IMR-90 (cell line): Measurements from ENCODE around the gene PITPNM2. TPM values are rescaled to one million over a fixed set of nuclear protein-coding genes. Genes with fewer than 3 reads are reported as not detected.

Experiments used
- ATAC-seq: fragments of 200-7000 bp; cut with Tn5 transposase; 2 replicates; pipeline ENCODE4 v1.9.1; 2020; ENCODE audit warnings: low read depth, mild to moderate bottlenecking, moderate library complexity
- BruUV-seq: library from RNA; stranded (reverse); fragments of 400-500 nt; replicated peaks from 2 replicates; lab custom pipeline; 2021; lab: Mats Ljungman, UMichigan
- CTCF ChIA-PET: fragments of 300-600 bp; formaldehyde crosslinking; extraction: SDS; loops from one replicate; lab custom pipeline; 2021; ENCODE audit warnings: antibody characterized with exemption; lab: Yijun Ruan, JAX
- POLR2A ChIA-PET: fragments of 300-600 bp; sonication (Branson Sonifier 250); formaldehyde crosslinking; loops from one replicate; lab custom pipeline; 2022; ENCODE audit warnings: antibody characterized with exemption; ENCODE audit not compliant: unreplicated experiment; lab: Charles Lee
- DNase-seq: peaks from one replicate; pipeline ENCODE4 v3.0.0; 2013
- H2AFZ ChIP-seq: replicated peaks from 2 replicates; pipeline ENCODE3; 2013; ENCODE audit warnings: low read length, mild to moderate bottlenecking; ENCODE audit not compliant: poor library complexity
- H2AK5ac ChIP-seq: 2 replicates; pipeline ENCODE4 v1.6.1; 2013; ENCODE audit warnings: low read depth, low read length, inconsistent platforms
- H2AK9ac ChIP-seq: replicated peaks from 2 replicates; pipeline ENCODE3; 2013; ENCODE audit warnings: mild to moderate bottlenecking, low read depth, low read length, moderate library complexity; ENCODE audit not compliant: poor library complexity
- H2BK120ac ChIP-seq: 2 replicates; pipeline ENCODE4 v1.6.1; 2013; ENCODE audit warnings: low read depth, low read length, inconsistent platforms
- H2BK15ac ChIP-seq: 3 replicates; pipeline ENCODE4 v1.6.1; 2013; ENCODE audit warnings: low read depth, low read length, inconsistent platforms
- H2BK20ac ChIP-seq: 2 replicates; pipeline ENCODE4 v1.6.1; 2013; ENCODE audit warnings: low read depth, mild to moderate bottlenecking, inconsistent platforms, low read length, moderate library complexity
- H2BK5ac ChIP-seq: 2 replicates; pipeline ENCODE4 v1.6.1; 2013; ENCODE audit warnings: mild to moderate bottlenecking, low read depth, low read length, inconsistent platforms; ENCODE audit not compliant: poor library complexity, severe bottlenecking
- H3K14ac ChIP-seq: replicated peaks from 2 replicates; pipeline ENCODE4 v1.6.1; 2013; ENCODE audit warnings: low read depth, low read length, inconsistent platforms
- H3K18ac ChIP-seq: 2 replicates; pipeline ENCODE4 v1.6.1; 2013; ENCODE audit warnings: low read depth, low read length, control low read depth
- H3K23ac ChIP-seq: 2 replicates; pipeline ENCODE4 v1.6.1; 2013; ENCODE audit warnings: low read depth, low read length, inconsistent platforms
- H3K27ac ChIP-seq: 2 replicates; pipeline ENCODE4 v1.5.1; 2013; ENCODE audit warnings: mild to moderate bottlenecking, control low read depth, low read length; ENCODE audit not compliant: insufficient read depth
- H3K27me3 ChIP-seq: 2 replicates; pipeline ENCODE4 v1.6.1; 2013; ENCODE audit warnings: low read length; ENCODE audit not compliant: control insufficient read depth, insufficient read depth
- H3K36me3 ChIP-seq: 2 replicates; pipeline ENCODE4 v1.6.1; 2013; ENCODE audit warnings: low read length, mixed read lengths; ENCODE audit not compliant: control insufficient read depth, insufficient read depth
- H3K4ac ChIP-seq: 2 replicates; pipeline ENCODE4 v1.6.1; 2013; ENCODE audit warnings: low read depth, low read length, inconsistent platforms
- H3K4me1 ChIP-seq: 2 replicates; pipeline ENCODE4 v1.6.1; 2013; ENCODE audit warnings: low read length, mixed read lengths; ENCODE audit not compliant: control insufficient read depth, insufficient read depth
- H3K4me2 ChIP-seq: 2 replicates; pipeline ENCODE4 v1.6.1; 2013; ENCODE audit warnings: low read depth, mild to moderate bottlenecking, control low read depth, low read length, moderate library complexity
- H3K4me3 ChIP-seq: 2 replicates; pipeline ENCODE4 v1.5.1; 2013; ENCODE audit warnings: low read depth, mild to moderate bottlenecking, control low read depth, low read length, moderate library complexity; ENCODE audit not compliant: insufficient read depth
- H3K56ac ChIP-seq: 2 replicates; pipeline ENCODE4 v1.6.1; 2013; ENCODE audit warnings: low read length, inconsistent platforms; ENCODE audit not compliant: insufficient read depth; ENCODE audit errors: extremely low read depth
- H3K79me1 ChIP-seq, 2 experiments: 2 replicates each; pipeline ENCODE4 v1.6.1; 2013; ENCODE audit warnings: low read length in 2 of 2, inconsistent platforms in 1 of 2, low read depth in 1 of 2
- H3K9ac ChIP-seq: 2 replicates; pipeline ENCODE4 v1.6.1; 2013; ENCODE audit warnings: low read depth, low read length, control low read depth
- H3K9me1 ChIP-seq: 2 replicates; pipeline ENCODE4 v1.6.1; 2013; ENCODE audit warnings: low read length, inconsistent platforms; ENCODE audit not compliant: insufficient read depth
- H3K9me3 ChIP-seq: 2 replicates; pipeline ENCODE4 v1.6.1; 2013; ENCODE audit warnings: low read length; ENCODE audit not compliant: control insufficient read depth, insufficient read depth
- H4K20me1 ChIP-seq: 2 replicates; pipeline ENCODE4 v1.6.1; 2013; ENCODE audit warnings: low read length, inconsistent platforms; ENCODE audit not compliant: insufficient read depth
- H4K5ac ChIP-seq: 2 replicates; pipeline ENCODE4 v1.6.1; 2013; ENCODE audit warnings: mild to moderate bottlenecking, low read depth, low read length, control low read depth
- H4K8ac ChIP-seq, 2 experiments: 2 replicates each; pipeline ENCODE4 v1.6.1; 2013; ENCODE audit warnings: low read depth in 2 of 2, low read length in 2 of 2, control low read depth in 1 of 2, inconsistent platforms in 1 of 2
- H4K91ac ChIP-seq: 2 replicates; pipeline ENCODE4 v1.6.1; 2013; ENCODE audit warnings: low read depth, low read length, inconsistent platforms; ENCODE audit not compliant: insufficient read depth
- CEBPB ChIP-seq: IDR thresholded peaks from 2 replicates; pipeline ENCODE4 v1.6.1; 2012; ENCODE audit warnings: low read depth, low read length, improper control_type of control experiment
- MAZ ChIP-seq: IDR thresholded peaks from 2 replicates; pipeline ENCODE4 v1.6.1; 2012; ENCODE audit warnings: low read depth, mild to moderate bottlenecking, low read length, improper control_type of control experiment, moderate library complexity, borderline replicate concordance
- WGBS, 2 experiments: methylation state at CpG; one replicate each; pipeline versions ENCODE4 v1.1.5 to v1.1.7; 2013; ENCODE audit warnings: missing lambda C conversion rate in 2 of 2; ENCODE audit not compliant: insufficient read length in 1 of 2; ENCODE audit errors: extremely low coverage in 2 of 2; 5-methylcytosine and 5-hydroxymethylcytosine counted together
- dilution Hi-C: fragments of 300-500 bp; cut with HindIII; formaldehyde crosslinking; loops from one replicate; pipeline ENCODE4 v1.14.3; 2018; ENCODE audit warnings: low sequenced_read_pairs; ENCODE audit not compliant: unreplicated experiment
- in situ Hi-C: fragments of 300-500 bp; cut with MboI; formaldehyde crosslinking; loops from 3 replicates; pipeline ENCODE4 v1.14.3; 2019; ENCODE audit warnings: low sequenced_read_pairs, inconsistent platforms, mixed read lengths
- intact Hi-C: fragments of 100-400 bp; cut with micrococcal nuclease; formaldehyde crosslinking; loops from 2 replicates; pipeline ENCODE4 v1.10.0; 2022
- polyA plus RNA-seq, 3 experiments: library from polyadenylated mRNA; depleted of rRNA; stranded (reverse); fragments of >200 nt; gene quantifications; 2 replicates each; pipeline ENCODE4 v1.2.3, GENCODE V29; 2012; ENCODE audit warnings: low replicate concordance in 1 of 3
- total RNA-seq: library from RNA; depleted of rRNA; stranded (reverse); fragments of >200 nt; gene quantifications from 2 replicates; pipeline ENCODE4 v1.2.3, GENCODE V29; 2012

PITPNM2 gene
- total and polyA plus RNA-seq, 2 of the 4 experiments (the other 2 are of a cell fraction): 1.6 to 3.0 TPM

DNA sequence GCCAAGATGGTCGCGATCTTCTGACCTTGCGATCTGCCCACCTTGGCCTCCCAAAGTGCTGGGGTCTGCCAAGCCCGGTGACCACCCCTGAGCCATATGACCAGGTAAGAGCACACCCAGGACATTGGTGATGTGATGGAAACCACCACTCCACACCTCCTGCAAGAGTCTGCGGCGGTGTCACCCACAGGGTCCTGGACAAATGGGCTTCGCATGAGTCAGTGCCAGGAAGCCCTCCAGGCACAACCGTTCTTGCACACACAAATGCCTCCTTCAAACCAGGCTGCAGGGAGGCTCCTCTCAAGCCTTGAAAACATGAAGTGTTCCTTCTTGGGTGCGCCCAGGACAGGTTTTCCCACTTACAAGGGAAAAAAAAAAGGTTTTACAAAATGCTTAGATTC, 16.6 kb downstream of the PITPNM2 start:
- no peak overlapping the region for H2AK5ac ChIP-seq
- no TSS peak for BruUV-seq
- H2BK20ac ChIP-seq: no peak overlapping the region
- no peaks in the 10 kb centered on the region for H3K9me3 ChIP-seq
- ATAC-seq: no peak
- intact Hi-C loops (no loop called here), in situ Hi-C loops (no loop called here), dilution Hi-C loops (no loop called here)
- no peaks in the 10 kb centered on the region for H3K27me3 ChIP-seq
- H3K4me2 ChIP-seq: no peak overlapping the region
- H3K4me3 ChIP-seq: no peak overlapping the region
- no peak overlapping the region for H2BK15ac ChIP-seq
- no peak overlapping the region for H3K18ac ChIP-seq
- ChIA-PET CTCF (no interaction called here), POLR2A (no interaction called here)
- no peak overlapping the region for H3K23ac ChIP-seq
- H3K56ac ChIP-seq: no peak overlapping the region
- no peak for DNase-seq
- peaks cover 10 to 34% of the 10 kb centered on the region in 2 experiments for H3K79me1 ChIP-seq
- H2AFZ ChIP-seq: no peak overlapping the region
- H3K9me1 ChIP-seq: peaks cover 11% of the 10 kb centered on the region
- no peak overlapping the region for H4K8ac ChIP-seq
- H2BK120ac ChIP-seq: no peak overlapping the region
- H3K4me1 ChIP-seq: peaks cover 9% of the 10 kb centered on the region
- H3K4ac ChIP-seq: no peak overlapping the region
- 73% methylated on average over 3 of the region's 9 CpGs; no CpG with 5 or more reads in 1 of the 2 experiments for WGBS, 2 experiments
- H4K91ac ChIP-seq: no peak overlapping the region
- TF ChIP-seq MAZ: no peak
- TF ChIP-seq CEBPB: no peak
- no peak overlapping the region for H3K14ac ChIP-seq
- H4K20me1 ChIP-seq: peaks cover 6% of the 10 kb centered on the region; the same call in 1 of the 2 replicates
- H3K9ac ChIP-seq: no peak overlapping the region
- no peak overlapping the region for H2BK5ac ChIP-seq
- H2AK9ac ChIP-seq: no peak overlapping the region
- peaks cover 7% of the 10 kb centered on the region for H3K36me3 ChIP-seq
- no peak overlapping the region for H4K5ac ChIP-seq
- no peak overlapping the region for H3K27ac ChIP-seq
